IMR-90 (cell line): ENCODE measurements around the gene ENPP3. TPM values are rescaled to one million over a fixed set of nuclear protein-coding genes. Genes with fewer than 3 reads are reported as not detected.

Experiments
- ATAC-seq: fragments of 200-7000 bp; cut with Tn5 transposase; 2 replicates; pipeline ENCODE4 v1.9.1; 2020; ENCODE audit warnings: low read depth, mild to moderate bottlenecking, moderate library complexity
- BruUV-seq: library from RNA; stranded (reverse); fragments of 400-500 nt; replicated peaks from 2 replicates; lab custom pipeline; 2021; lab: Mats Ljungman, UMichigan
- CTCF ChIA-PET: fragments of 300-600 bp; formaldehyde crosslinking; extraction: SDS; loops from one replicate; lab custom pipeline; 2021; ENCODE audit warnings: antibody characterized with exemption; lab: Yijun Ruan, JAX
- POLR2A ChIA-PET: fragments of 300-600 bp; sonication (Branson Sonifier 250); formaldehyde crosslinking; loops from one replicate; lab custom pipeline; 2022; ENCODE audit warnings: antibody characterized with exemption; ENCODE audit not compliant: unreplicated experiment; lab: Charles Lee
- DNase-seq: peaks from one replicate; pipeline ENCODE4 v3.0.0; 2013
- H2AFZ ChIP-seq: replicated peaks from 2 replicates; pipeline ENCODE3; 2013; ENCODE audit warnings: low read length, mild to moderate bottlenecking; ENCODE audit not compliant: poor library complexity
- H2AK5ac ChIP-seq: 2 replicates; pipeline ENCODE4 v1.6.1; 2013; ENCODE audit warnings: low read depth, low read length, inconsistent platforms
- H2AK9ac ChIP-seq: replicated peaks from 2 replicates; pipeline ENCODE3; 2013; ENCODE audit warnings: mild to moderate bottlenecking, low read depth, low read length, moderate library complexity; ENCODE audit not compliant: poor library complexity
- H2BK120ac ChIP-seq: 2 replicates; pipeline ENCODE4 v1.6.1; 2013; ENCODE audit warnings: low read depth, low read length, inconsistent platforms
- H2BK15ac ChIP-seq: 3 replicates; pipeline ENCODE4 v1.6.1; 2013; ENCODE audit warnings: low read depth, low read length, inconsistent platforms
- H2BK20ac ChIP-seq: 2 replicates; pipeline ENCODE4 v1.6.1; 2013; ENCODE audit warnings: low read depth, mild to moderate bottlenecking, inconsistent platforms, low read length, moderate library complexity
- H2BK5ac ChIP-seq: 2 replicates; pipeline ENCODE4 v1.6.1; 2013; ENCODE audit warnings: mild to moderate bottlenecking, low read depth, low read length, inconsistent platforms; ENCODE audit not compliant: poor library complexity, severe bottlenecking
- H3K14ac ChIP-seq: replicated peaks from 2 replicates; pipeline ENCODE4 v1.6.1; 2013; ENCODE audit warnings: low read depth, low read length, inconsistent platforms
- H3K18ac ChIP-seq: 2 replicates; pipeline ENCODE4 v1.6.1; 2013; ENCODE audit warnings: low read depth, low read length, control low read depth
- H3K23ac ChIP-seq: 2 replicates; pipeline ENCODE4 v1.6.1; 2013; ENCODE audit warnings: low read depth, low read length, inconsistent platforms
- H3K27ac ChIP-seq: 2 replicates; pipeline ENCODE4 v1.5.1; 2013; ENCODE audit warnings: mild to moderate bottlenecking, control low read depth, low read length; ENCODE audit not compliant: insufficient read depth
- H3K27me3 ChIP-seq: 2 replicates; pipeline ENCODE4 v1.6.1; 2013; ENCODE audit warnings: low read length; ENCODE audit not compliant: control insufficient read depth, insufficient read depth
- H3K36me3 ChIP-seq: 2 replicates; pipeline ENCODE4 v1.6.1; 2013; ENCODE audit warnings: low read length, mixed read lengths; ENCODE audit not compliant: control insufficient read depth, insufficient read depth
- H3K4ac ChIP-seq: 2 replicates; pipeline ENCODE4 v1.6.1; 2013; ENCODE audit warnings: low read depth, low read length, inconsistent platforms
- H3K4me1 ChIP-seq: 2 replicates; pipeline ENCODE4 v1.6.1; 2013; ENCODE audit warnings: low read length, mixed read lengths; ENCODE audit not compliant: control insufficient read depth, insufficient read depth
- H3K4me2 ChIP-seq: 2 replicates; pipeline ENCODE4 v1.6.1; 2013; ENCODE audit warnings: low read depth, mild to moderate bottlenecking, control low read depth, low read length, moderate library complexity
- H3K4me3 ChIP-seq: 2 replicates; pipeline ENCODE4 v1.5.1; 2013; ENCODE audit warnings: low read depth, mild to moderate bottlenecking, control low read depth, low read length, moderate library complexity; ENCODE audit not compliant: insufficient read depth
- H3K56ac ChIP-seq: 2 replicates; pipeline ENCODE4 v1.6.1; 2013; ENCODE audit warnings: low read length, inconsistent platforms; ENCODE audit not compliant: insufficient read depth; ENCODE audit errors: extremely low read depth
- H3K79me1 ChIP-seq, 2 experiments: 2 replicates each; pipeline ENCODE4 v1.6.1; 2013; ENCODE audit warnings: low read length in 2 of 2, inconsistent platforms in 1 of 2, low read depth in 1 of 2
- H3K9ac ChIP-seq: 2 replicates; pipeline ENCODE4 v1.6.1; 2013; ENCODE audit warnings: low read depth, low read length, control low read depth
- H3K9me1 ChIP-seq: 2 replicates; pipeline ENCODE4 v1.6.1; 2013; ENCODE audit warnings: low read length, inconsistent platforms; ENCODE audit not compliant: insufficient read depth
- H3K9me3 ChIP-seq: 2 replicates; pipeline ENCODE4 v1.6.1; 2013; ENCODE audit warnings: low read length; ENCODE audit not compliant: control insufficient read depth, insufficient read depth
- H4K20me1 ChIP-seq: 2 replicates; pipeline ENCODE4 v1.6.1; 2013; ENCODE audit warnings: low read length, inconsistent platforms; ENCODE audit not compliant: insufficient read depth
- H4K5ac ChIP-seq: 2 replicates; pipeline ENCODE4 v1.6.1; 2013; ENCODE audit warnings: mild to moderate bottlenecking, low read depth, low read length, control low read depth
- H4K8ac ChIP-seq, 2 experiments: 2 replicates each; pipeline ENCODE4 v1.6.1; 2013; ENCODE audit warnings: low read depth in 2 of 2, low read length in 2 of 2, control low read depth in 1 of 2, inconsistent platforms in 1 of 2
- H4K91ac ChIP-seq: 2 replicates; pipeline ENCODE4 v1.6.1; 2013; ENCODE audit warnings: low read depth, low read length, inconsistent platforms; ENCODE audit not compliant: insufficient read depth
- BHLHE40 ChIP-seq: fragments of 150-350 bp; IDR thresholded peaks from 2 replicates; pipeline ENCODE4 v1.6.1; 2016; ENCODE audit warnings: mild to moderate bottlenecking, low read depth, low read length
- CEBPB ChIP-seq: IDR thresholded peaks from 2 replicates; pipeline ENCODE4 v1.6.1; 2012; ENCODE audit warnings: low read depth, low read length, improper control_type of control experiment
- CHD1 ChIP-seq: IDR thresholded peaks from 2 replicates; pipeline ENCODE4 v1.6.1; 2012; ENCODE audit warnings: low read depth, low read length, improper control_type of control experiment
- CTCF ChIP-seq: conservative IDR thresholded peaks from 2 replicates; pipeline ENCODE4 v1.5.1; 2012; ENCODE audit warnings: mild to moderate bottlenecking, low read depth, low read length, improper control_type of control experiment
- ELK1 ChIP-seq: fragments of 150-350 bp; IDR thresholded peaks from 2 replicates; pipeline ENCODE4 v1.6.1; 2016; ENCODE audit warnings: low read depth, mild to moderate bottlenecking, low read length, moderate library complexity, borderline replicate concordance
- FOS ChIP-seq: fragments of 150-350 bp; IDR thresholded peaks from 2 replicates; pipeline ENCODE4 v1.6.1; 2016; ENCODE audit warnings: low read depth, low read length
- MAFK ChIP-seq: IDR thresholded peaks from 2 replicates; pipeline ENCODE4 v1.6.1; 2012; ENCODE audit warnings: low read depth, low read length, improper control_type of control experiment
- MAZ ChIP-seq: IDR thresholded peaks from 2 replicates; pipeline ENCODE4 v1.6.1; 2012; ENCODE audit warnings: low read depth, mild to moderate bottlenecking, low read length, improper control_type of control experiment, moderate library complexity, borderline replicate concordance
- MXI1 ChIP-seq: IDR thresholded peaks from 2 replicates; pipeline ENCODE4 v1.6.1; 2012; ENCODE audit warnings: low read depth, mild to moderate bottlenecking, low read length, moderate library complexity, borderline replicate concordance
- NFE2L2 ChIP-seq: fragments of 150-350 bp; IDR thresholded peaks from 2 replicates; pipeline ENCODE4 v1.6.1; 2016; ENCODE audit warnings: low read depth, mild to moderate bottlenecking, low read length
- POLR2A ChIP-seq: IDR thresholded peaks from 2 replicates; pipeline ENCODE4 v1.6.1; 2012; ENCODE audit warnings: mild to moderate bottlenecking, low read depth, low read length
- RAD21 ChIP-seq: IDR thresholded peaks from 2 replicates; pipeline ENCODE4 v1.6.1; 2012; ENCODE audit warnings: low read length, improper control_type of control experiment
- RCOR1 ChIP-seq: IDR thresholded peaks from 2 replicates; pipeline ENCODE4 v1.6.1; 2012; ENCODE audit warnings: mild to moderate bottlenecking, low read length, improper control_type of control experiment; ENCODE audit not compliant: insufficient replicate concordance
- RFX5 ChIP-seq: IDR thresholded peaks from 2 replicates; pipeline ENCODE4 v1.8.0; 2012; ENCODE audit warnings: low read depth, mild to moderate bottlenecking, low read length, moderate library complexity
- SMC3 ChIP-seq: fragments of 150-350 bp; IDR thresholded peaks from 2 replicates; pipeline ENCODE4 v1.6.1; 2016; ENCODE audit warnings: low read depth, mild to moderate bottlenecking, antibody characterized with exemption, low read length, moderate library complexity
- USF2 ChIP-seq: fragments of 150-350 bp; IDR thresholded peaks from 2 replicates; pipeline ENCODE4 v1.6.1; 2017; ENCODE audit warnings: mild to moderate bottlenecking, antibody characterized with exemption, low read length, low read depth
- WGBS, 2 experiments: methylation state at CpG; one replicate each; pipeline versions ENCODE4 v1.1.5 to v1.1.7; 2013; ENCODE audit warnings: missing lambda C conversion rate in 2 of 2; ENCODE audit not compliant: insufficient read length in 1 of 2; ENCODE audit errors: extremely low coverage in 2 of 2; 5-methylcytosine and 5-hydroxymethylcytosine counted together
- dilution Hi-C: fragments of 300-500 bp; cut with HindIII; formaldehyde crosslinking; loops from one replicate; pipeline ENCODE4 v1.14.3; 2018; ENCODE audit warnings: low sequenced_read_pairs; ENCODE audit not compliant: unreplicated experiment
- in situ Hi-C: fragments of 300-500 bp; cut with MboI; formaldehyde crosslinking; loops from 3 replicates; pipeline ENCODE4 v1.14.3; 2019; ENCODE audit warnings: low sequenced_read_pairs, inconsistent platforms, mixed read lengths
- intact Hi-C: fragments of 100-400 bp; cut with micrococcal nuclease; formaldehyde crosslinking; loops from 2 replicates; pipeline ENCODE4 v1.10.0; 2022
- polyA plus RNA-seq, 3 experiments: library from polyadenylated mRNA; depleted of rRNA; stranded (reverse); fragments of >200 nt; gene quantifications; 2 replicates each; pipeline ENCODE4 v1.2.3, GENCODE V29; 2012; ENCODE audit warnings: low replicate concordance in 1 of 3
- total RNA-seq: library from RNA; depleted of rRNA; stranded (reverse); fragments of >200 nt; gene quantifications from 2 replicates; pipeline ENCODE4 v1.2.3, GENCODE V29; 2012

The ENPP3 gene
- total and polyA plus RNA-seq, 2 of the 4 experiments (the other 2 are of a cell fraction), result under 0.01 to 0.05 TPM

DNA sequence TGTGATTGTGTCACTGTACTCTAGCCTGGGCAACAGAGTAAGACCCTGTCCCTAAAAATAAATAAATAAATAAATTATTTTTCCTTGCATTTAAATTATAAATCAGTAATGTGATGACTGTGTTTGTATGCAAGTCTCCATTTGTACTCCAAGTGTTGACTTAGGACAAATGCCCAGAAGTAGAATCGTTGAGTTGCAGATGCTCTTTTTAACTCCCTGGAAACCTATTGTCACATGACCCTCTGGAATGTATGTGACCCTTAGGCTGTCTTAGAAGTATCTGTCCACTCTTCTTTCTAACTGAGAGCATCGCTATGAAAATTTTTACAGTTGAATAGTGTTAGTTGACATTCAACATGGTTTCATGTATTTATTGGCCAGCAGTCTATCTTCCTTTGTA is 45.3 kb downstream of the ENPP3 start:
- no peak overlapping the region for H3K18ac ChIP-seq
- intact Hi-C loops, result loop anchor here (5.0 kb wide), 1 partner anchor 585 kb away; no protein-coding TSS in a partner anchor
- no peaks in the 10 kb centered on the region for H3K9me1 ChIP-seq
- no peak overlapping the region for H2BK20ac ChIP-seq
- ChIA-PET POLR2A (no interaction called here), CTCF (no interaction called here)
- no peak overlapping the region for H2BK120ac ChIP-seq
- no peaks in the 10 kb centered on the region for H4K20me1 ChIP-seq
- no peaks in the 10 kb centered on the region for H3K36me3 ChIP-seq
- no peaks in the 10 kb centered on the region for H3K79me1 ChIP-seq
- H3K56ac ChIP-seq, result no peak overlapping the region
- no peak overlapping the region for H4K5ac ChIP-seq
- H2AFZ ChIP-seq, result no peak overlapping the region
- WGBS, 2 experiments, result no CpG with 5 or more reads among the region's 2 CpGs
- H2AK5ac ChIP-seq, result no peak overlapping the region
- no peak for TF ChIP-seq NFE2L2
- no peak for TF ChIP-seq MXI1
- no peak for TF ChIP-seq BHLHE40
- TF ChIP-seq SMC3, result no peak
- no peak for TF ChIP-seq MAZ
- no peak for TF ChIP-seq ELK1
- no peak for TF ChIP-seq CTCF
- TF ChIP-seq FOS, result no peak
- no peak for TF ChIP-seq MAFK
- no peak for TF ChIP-seq RAD21
- no peak for TF ChIP-seq RCOR1
- no peak for TF ChIP-seq RFX5
- TF ChIP-seq USF2, result no peak
- no peak for TF ChIP-seq CHD1
- no peak for TF ChIP-seq CEBPB
- no peak for TF ChIP-seq POLR2A
- DNase-seq, result peak; percentile 17
- ATAC-seq, result no peak
- no peak overlapping the region for H3K4me2 ChIP-seq
- no peak overlapping the region for H3K9ac ChIP-seq
- H3K27me3 ChIP-seq, result peaks cover 3% of the 10 kb centered on the region
- no peaks in the 10 kb centered on the region for H3K9me3 ChIP-seq
- in situ Hi-C loops, result loop anchor here (25.0 kb wide), 1 partner anchor 805 kb away; no protein-coding TSS in a partner anchor
- BruUV-seq, result no TSS peak
- H3K23ac ChIP-seq, result no peak overlapping the region
- no peak overlapping the region for H2BK15ac ChIP-seq
- no peak overlapping the region for H3K27ac ChIP-seq
- no peak overlapping the region for H2BK5ac ChIP-seq
- no peaks in the 10 kb centered on the region for H3K4me1 ChIP-seq
- H4K8ac ChIP-seq, result no peak overlapping the region
- H3K14ac ChIP-seq, result no peak overlapping the region
- H2AK9ac ChIP-seq, result no peak overlapping the region
- no peak overlapping the region for H3K4me3 ChIP-seq
- dilution Hi-C loops, result no loop called here
- H3K4ac ChIP-seq, result no peak overlapping the region
- H4K91ac ChIP-seq, result no peak overlapping the region
